ENCODE measurements around the gene SERINC2. TPM values are rescaled to one million over a fixed set of nuclear protein-coding genes. Genes with fewer than 3 reads are reported as not detected.

Gene SERINC2
- total RNA-seq, 1 experiment from 2014 or later, result 50.1 TPM

GRCh38 chr1:31441073-31441472, 28.1 kb downstream of the SERINC2 start (continued):
- TF ChIP-seq ZFX (IDR thresholded peaks at IDR 0.05), result no peak
- TF ChIP-seq CEBPB (IDR thresholded peaks at IDR 0.05; ENCODE audit: low read depth), result no peak
- no peak for TF ChIP-seq EGR1 (IDR thresholded peaks at IDR 0.05; ENCODE audit: low read depth)
- no peak for TF ChIP-seq JUND (IDR thresholded peaks at IDR 0.05)

GRCh38 chr1:31441558-31441957, 28.5 kb downstream of the SERINC2 start:
- Histone ChIP-seq H3K9ac (ENCODE audit: low read length) (no peak overlapping the region), H3K9me3 (ENCODE audit: control insufficient read depth in 1 of 2, insufficient read depth in 1 of 2, low read depth in 1 of 2, low read length in 2 of 2) (peaks cover 0 to 7% of the 10 kb centered on the region in 2 experiments; a peak in 2 of 4 replicates), H4K20me1 (ENCODE audit: insufficient read depth) (no peaks in the 10 kb centered on the region), H3K27ac (ENCODE audit: low read depth, low read length) (no peak overlapping the region), H3K36me3 (ENCODE audit: control insufficient read depth in 1 of 2, insufficient read depth in 2 of 2, low read length in 2 of 2) (no peaks in the 10 kb centered on the region), H3K79me2 (ENCODE audit: insufficient read depth, low read length) (no peaks in the 10 kb centered on the region), H2AFZ (ENCODE audit: low read depth, low read length, poor library complexity, severe bottlenecking) (no peak overlapping the region), H3K9me2 (ENCODE audit: insufficient read depth) (no peaks in the 10 kb centered on the region), H3K27me3 (ENCODE audit: insufficient read depth, low read length) (no peaks in the 10 kb centered on the region), H3K4me3 (replicated peaks in 1 of 2; ENCODE audit: low read depth in 1 of 2, low read length in 2 of 2) (no peak overlapping the region), H3K4me1 (ENCODE audit: control insufficient read depth in 1 of 2, insufficient read depth in 2 of 2, low read length in 2 of 2) (no peaks in the 10 kb centered on the region), H3K4me2 (ENCODE audit: low read length) (no peak overlapping the region)
- intact Hi-C loops (cut with micrococcal nuclease), result no loop called here
- POLR2A ChIA-PET, result interaction anchor here (1.0 kb wide), 1 partner anchor 107 kb away, joined by 3 read pairs; no protein-coding TSS in a partner anchor
- ATAC-seq (no peak), DNase-seq (ENCODE audit: low read depth, low spot score) (no peak)
- CTCF ChIA-PET, result no interaction called here
- BruUV-seq (replicated peaks), result no TSS peak
- TF ChIP-seq TCF7L2 (IDR thresholded peaks at IDR 0.05; ENCODE audit: borderline replicate concordance, extremely low read depth, insufficient read depth, insufficient read length) (no peak), FOSL1 (IDR thresholded peaks at IDR 0.05; ENCODE audit: low read depth) (no peak), EZH2 (IDR thresholded peaks at IDR 0.05) (no peak), CBX3 (IDR thresholded peaks at IDR 0.05; ENCODE audit: low read depth) (no peak), CTCF (IDR thresholded peaks at IDR 0.05 in 2 of 3, conservative IDR thresholded peaks at IDR 0.05 in 1 of 3; ENCODE audit: borderline replicate concordance in 1 of 3, insufficient read depth in 1 of 3, low read depth in 2 of 3, low read length in 2 of 3) (no peak), SIN3A (IDR thresholded peaks at IDR 0.05; ENCODE audit: low read depth) (no peak), RAD21 (IDR thresholded peaks at IDR 0.05; ENCODE audit: low read depth) (no peak), EGR1 (IDR thresholded peaks at IDR 0.05; ENCODE audit: low read depth) (no peak), SP1 (IDR thresholded peaks at IDR 0.05; ENCODE audit: low read depth) (no peak), SRF (IDR thresholded peaks at IDR 0.05; ENCODE audit: low read depth) (no peak), YY1 (IDR thresholded peaks at IDR 0.05; ENCODE audit: extremely low read depth, insufficient replicate concordance, low read depth, low read length) (no peak), CEBPB (IDR thresholded peaks at IDR 0.05; ENCODE audit: low read depth) (no peak), POLR2A (IDR thresholded peaks at IDR 0.05; ENCODE audit: borderline replicate concordance, extremely low read depth, insufficient read depth, insufficient read length) (no peak), POLR2AphosphoS5 (IDR thresholded peaks at IDR 0.05; ENCODE audit: low read depth, low read length) (no peak), JUND (IDR thresholded peaks at IDR 0.05) (no peak)
- TF ChIP-seq, protein P1, sequence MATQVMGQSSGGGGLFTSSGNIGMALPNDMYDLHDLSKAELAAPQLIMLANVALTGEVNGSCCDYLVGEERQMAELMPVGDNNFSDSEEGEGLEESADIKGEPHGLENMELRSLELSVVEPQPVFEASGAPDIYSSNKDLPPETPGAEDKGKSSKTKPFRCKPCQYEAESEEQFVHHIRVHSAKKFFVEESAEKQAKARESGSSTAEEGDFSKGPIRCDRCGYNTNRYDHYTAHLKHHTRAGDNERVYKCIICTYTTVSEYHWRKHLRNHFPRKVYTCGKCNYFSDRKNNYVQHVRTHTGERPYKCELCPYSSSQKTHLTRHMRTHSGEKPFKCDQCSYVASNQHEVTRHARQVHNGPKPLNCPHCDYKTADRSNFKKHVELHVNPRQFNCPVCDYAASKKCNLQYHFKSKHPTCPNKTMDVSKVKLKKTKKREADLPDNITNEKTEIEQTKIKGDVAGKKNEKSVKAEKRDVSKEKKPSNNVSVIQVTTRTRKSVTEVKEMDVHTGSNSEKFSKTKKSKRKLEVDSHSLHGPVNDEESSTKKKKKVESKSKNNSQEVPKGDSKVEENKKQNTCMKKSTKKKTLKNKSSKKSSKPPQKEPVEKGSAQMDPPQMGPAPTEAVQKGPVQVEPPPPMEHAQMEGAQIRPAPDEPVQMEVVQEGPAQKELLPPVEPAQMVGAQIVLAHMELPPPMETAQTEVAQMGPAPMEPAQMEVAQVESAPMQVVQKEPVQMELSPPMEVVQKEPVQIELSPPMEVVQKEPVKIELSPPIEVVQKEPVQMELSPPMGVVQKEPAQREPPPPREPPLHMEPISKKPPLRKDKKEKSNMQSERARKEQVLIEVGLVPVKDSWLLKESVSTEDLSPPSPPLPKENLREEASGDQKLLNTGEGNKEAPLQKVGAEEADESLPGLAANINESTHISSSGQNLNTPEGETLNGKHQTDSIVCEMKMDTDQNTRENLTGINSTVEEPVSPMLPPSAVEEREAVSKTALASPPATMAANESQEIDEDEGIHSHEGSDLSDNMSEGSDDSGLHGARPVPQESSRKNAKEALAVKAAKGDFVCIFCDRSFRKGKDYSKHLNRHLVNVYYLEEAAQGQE (IDR thresholded peaks at IDR 0.05; ENCODE audit: low read depth), result no peak
- TF ChIP-seq, protein P2, sequence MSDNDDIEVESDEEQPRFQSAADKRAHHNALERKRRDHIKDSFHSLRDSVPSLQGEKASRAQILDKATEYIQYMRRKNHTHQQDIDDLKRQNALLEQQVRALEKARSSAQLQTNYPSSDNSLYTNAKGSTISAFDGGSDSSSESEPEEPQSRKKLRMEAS (IDR thresholded peaks at IDR 0.05), result no peak
- TF ChIP-seq, protein P3, sequence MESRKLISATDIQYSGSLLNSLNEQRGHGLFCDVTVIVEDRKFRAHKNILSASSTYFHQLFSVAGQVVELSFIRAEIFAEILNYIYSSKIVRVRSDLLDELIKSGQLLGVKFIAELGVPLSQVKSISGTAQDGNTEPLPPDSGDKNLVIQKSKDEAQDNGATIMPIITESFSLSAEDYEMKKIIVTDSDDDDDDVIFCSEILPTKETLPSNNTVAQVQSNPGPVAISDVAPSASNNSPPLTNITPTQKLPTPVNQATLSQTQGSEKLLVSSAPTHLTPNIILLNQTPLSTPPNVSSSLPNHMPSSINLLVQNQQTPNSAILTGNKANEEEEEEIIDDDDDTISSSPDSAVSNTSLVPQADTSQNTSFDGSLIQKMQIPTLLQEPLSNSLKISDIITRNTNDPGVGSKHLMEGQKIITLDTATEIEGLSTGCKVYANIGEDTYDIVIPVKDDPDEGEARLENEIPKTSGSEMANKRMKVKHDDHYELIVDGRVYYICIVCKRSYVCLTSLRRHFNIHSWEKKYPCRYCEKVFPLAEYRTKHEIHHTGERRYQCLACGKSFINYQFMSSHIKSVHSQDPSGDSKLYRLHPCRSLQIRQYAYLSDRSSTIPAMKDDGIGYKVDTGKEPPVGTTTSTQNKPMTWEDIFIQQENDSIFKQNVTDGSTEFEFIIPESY (IDR thresholded peaks at IDR 0.05; ENCODE audit: extremely low read depth, insufficient replicate concordance, low read length), result no peak
- RAD21 ChIA-PET (ENCODE audit: low non-redundant PET in 1 of 2, low total read pairs in 2 of 2, uncharacterized antibody in 2 of 2, unreplicated experiment in 2 of 2), result no interaction called here

All from HCT116 (cell line).